Measurements from ENCODE around the gene KLF11.

The KLF11 gene

DNA sequence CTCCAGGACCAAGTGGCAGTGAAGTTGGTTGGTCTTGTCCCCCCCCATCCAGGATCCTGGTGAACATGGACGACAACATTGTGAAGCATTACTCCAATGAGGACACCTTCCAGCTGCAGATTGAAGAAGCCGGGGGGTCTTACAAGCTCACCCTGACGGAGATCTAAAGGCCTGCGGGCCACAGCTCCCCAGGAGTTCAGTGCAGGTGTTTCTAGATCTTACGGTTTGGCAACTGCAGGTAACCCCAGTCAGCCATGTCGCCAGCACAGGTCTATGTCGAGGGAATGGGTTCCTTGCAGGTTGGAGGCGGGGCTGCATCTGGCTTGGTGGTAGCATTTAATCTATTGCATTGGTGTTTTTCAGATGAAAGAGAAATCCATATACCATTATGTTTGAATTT, 42.8 kb upstream of the KLF11 start:
- no peak overlapping the region for H3K27ac ChIP-seq
- TF ChIP-seq, protein P1, sequence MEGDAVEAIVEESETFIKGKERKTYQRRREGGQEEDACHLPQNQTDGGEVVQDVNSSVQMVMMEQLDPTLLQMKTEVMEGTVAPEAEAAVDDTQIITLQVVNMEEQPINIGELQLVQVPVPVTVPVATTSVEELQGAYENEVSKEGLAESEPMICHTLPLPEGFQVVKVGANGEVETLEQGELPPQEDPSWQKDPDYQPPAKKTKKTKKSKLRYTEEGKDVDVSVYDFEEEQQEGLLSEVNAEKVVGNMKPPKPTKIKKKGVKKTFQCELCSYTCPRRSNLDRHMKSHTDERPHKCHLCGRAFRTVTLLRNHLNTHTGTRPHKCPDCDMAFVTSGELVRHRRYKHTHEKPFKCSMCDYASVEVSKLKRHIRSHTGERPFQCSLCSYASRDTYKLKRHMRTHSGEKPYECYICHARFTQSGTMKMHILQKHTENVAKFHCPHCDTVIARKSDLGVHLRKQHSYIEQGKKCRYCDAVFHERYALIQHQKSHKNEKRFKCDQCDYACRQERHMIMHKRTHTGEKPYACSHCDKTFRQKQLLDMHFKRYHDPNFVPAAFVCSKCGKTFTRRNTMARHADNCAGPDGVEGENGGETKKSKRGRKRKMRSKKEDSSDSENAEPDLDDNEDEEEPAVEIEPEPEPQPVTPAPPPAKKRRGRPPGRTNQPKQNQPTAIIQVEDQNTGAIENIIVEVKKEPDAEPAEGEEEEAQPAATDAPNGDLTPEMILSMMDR (IDR thresholded peaks at IDR 0.05) = no peak
- no peak for TF ChIP-seq ZFX (IDR thresholded peaks at IDR 0.05; ENCODE audit: borderline replicate concordance)

DNA sequence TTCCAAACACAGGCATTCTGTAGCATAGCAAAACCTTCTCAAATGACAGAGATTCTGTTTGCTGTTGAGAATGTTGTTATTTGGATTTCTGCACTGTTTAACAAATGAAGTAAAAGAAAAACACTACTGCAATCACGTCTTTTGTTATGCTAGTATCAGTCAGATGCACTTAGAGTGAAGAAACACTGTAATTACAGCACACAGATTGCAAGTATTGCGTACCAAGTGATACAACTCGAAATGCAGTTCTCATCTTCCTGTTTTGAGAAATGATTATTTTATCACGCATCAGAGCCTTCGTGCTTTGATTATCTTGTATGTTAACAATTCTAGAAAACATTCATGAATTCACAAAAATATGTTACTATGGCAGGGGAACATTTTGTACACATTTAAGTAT, 41.8 kb upstream of the KLF11 start:
- TF ChIP-seq, protein P1 (IDR thresholded peaks at IDR 0.05) = no peak
- TF ChIP-seq ZFX (IDR thresholded peaks at IDR 0.05; ENCODE audit: borderline replicate concordance) = no peak

DNA sequence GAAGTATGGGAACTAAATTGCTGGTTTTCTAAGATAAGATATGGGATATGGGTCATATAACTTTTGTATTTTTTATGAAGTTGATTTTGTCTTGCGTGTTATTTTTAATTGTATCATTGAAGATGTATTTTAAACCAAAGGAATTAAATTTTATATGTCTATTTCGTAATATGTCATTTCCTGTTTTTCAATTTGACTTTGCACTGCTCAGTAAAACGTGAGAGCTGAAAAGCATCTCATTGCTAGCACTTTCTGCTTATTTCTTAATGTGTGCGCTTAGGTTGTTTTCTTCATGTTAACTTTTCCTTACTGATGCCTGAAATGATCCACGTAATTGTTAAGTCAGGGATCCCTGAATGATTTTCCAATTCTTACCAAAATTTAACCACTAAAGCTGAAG, 41.2 kb upstream of the KLF11 start:
- no peak overlapping the region for H3K27ac ChIP-seq
- TF ChIP-seq, protein P1 (IDR thresholded peaks at IDR 0.05) = no peak
- TF ChIP-seq ZFX (IDR thresholded peaks at IDR 0.05; ENCODE audit: borderline replicate concordance) = no peak

More for the DNA sequence above, 41.8 kb upstream of the KLF11 start:
- H3K27ac ChIP-seq = no peak overlapping the region

DNA sequence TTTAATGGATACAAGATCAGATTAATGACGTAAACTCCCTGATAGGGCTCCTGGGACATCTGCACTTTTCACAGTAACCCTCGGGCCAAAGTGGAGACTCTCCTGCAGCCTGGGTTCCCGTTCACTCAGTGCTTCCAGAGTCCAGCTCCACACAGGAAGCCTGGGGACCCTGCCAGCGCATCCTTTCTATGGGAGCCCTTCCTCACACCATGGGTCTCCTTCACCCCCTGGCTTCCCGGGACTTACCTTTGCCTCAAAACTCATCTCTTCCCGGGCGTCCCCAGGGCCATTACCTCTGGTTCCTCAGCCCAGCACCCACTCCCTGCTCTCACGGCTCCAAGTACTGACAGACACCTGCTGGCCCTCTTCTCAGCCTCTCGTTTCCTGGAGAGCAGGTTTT, 40.7 kb upstream of the KLF11 start:
- TF ChIP-seq ZFX (IDR thresholded peaks at IDR 0.05; ENCODE audit: borderline replicate concordance) = no peak
- TF ChIP-seq, protein P1 (IDR thresholded peaks at IDR 0.05) = no peak
- no peak overlapping the region for H3K27ac ChIP-seq

DNA sequence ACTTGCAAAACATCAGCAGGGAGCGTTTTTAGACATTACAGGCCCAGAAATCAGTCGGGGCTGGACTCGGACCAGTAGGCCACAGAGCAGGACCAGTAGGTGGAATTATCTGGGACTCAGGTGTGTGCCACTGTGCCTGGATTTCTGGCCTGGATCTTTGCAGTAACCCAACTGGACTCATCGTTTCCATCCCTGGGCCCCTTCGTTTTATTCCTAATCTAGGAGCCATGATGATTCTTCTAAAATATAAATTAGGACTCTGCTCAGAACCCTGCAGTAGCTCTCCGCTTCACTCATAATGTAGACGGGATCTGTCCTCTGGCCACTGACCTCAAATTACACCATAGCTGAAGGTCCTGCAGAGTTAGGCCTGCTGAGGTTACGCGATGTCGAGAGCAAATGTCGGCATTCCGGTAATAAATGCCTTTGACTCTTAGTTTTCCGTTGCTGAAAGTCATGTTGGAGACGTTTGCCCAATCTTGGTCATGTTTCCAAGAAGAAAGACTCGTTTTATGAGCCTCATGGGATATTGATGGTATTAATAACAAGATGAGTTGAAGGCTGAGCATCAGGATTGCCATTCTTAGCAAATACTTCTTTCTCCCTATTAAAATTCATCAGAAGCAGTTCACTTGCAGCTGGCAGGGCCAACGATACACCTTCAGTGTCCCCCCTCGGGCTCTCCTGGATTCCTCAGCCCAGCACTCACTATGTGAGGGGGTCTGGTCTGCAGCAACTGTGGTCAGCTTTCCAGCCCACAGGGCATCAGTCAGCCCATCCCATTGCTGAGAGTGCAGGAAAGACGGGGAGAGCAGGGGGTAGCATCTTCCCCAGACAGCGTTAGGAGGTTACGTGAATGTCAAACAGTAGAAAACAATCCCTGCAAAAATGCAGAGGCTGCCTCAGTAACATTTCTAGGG, 39.9 kb upstream of the KLF11 start:
- no peak overlapping the region for H3K27ac ChIP-seq
- TF ChIP-seq, protein P1 (IDR thresholded peaks at IDR 0.05) = no peak
- no peak for TF ChIP-seq ZFX (IDR thresholded peaks at IDR 0.05; ENCODE audit: borderline replicate concordance)

DNA sequence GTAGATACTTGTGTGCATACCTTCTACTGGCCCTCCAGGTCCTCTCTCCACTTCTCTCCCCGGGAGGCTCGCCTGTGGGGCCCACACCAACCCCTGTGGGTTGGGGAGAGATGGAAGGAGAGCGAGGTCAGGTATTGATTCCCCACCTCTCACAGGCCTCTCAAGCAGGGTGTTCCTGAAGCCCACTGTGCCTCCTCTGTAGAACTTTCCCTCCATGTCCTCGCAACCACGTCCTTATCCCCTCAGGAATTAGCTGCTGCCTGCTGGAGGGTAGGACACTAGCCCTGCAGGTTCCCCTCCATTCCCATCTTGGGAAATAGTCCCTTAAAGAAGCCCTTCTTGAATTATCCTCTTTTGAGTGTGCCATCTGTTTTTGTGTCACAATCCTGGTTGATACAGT, 38.9 kb upstream of the KLF11 start:
- TF ChIP-seq, protein P1 (IDR thresholded peaks at IDR 0.05) = no peak
- no peak for TF ChIP-seq ZFX (IDR thresholded peaks at IDR 0.05; ENCODE audit: borderline replicate concordance)
- H3K27ac ChIP-seq = no peak overlapping the region

DNA sequence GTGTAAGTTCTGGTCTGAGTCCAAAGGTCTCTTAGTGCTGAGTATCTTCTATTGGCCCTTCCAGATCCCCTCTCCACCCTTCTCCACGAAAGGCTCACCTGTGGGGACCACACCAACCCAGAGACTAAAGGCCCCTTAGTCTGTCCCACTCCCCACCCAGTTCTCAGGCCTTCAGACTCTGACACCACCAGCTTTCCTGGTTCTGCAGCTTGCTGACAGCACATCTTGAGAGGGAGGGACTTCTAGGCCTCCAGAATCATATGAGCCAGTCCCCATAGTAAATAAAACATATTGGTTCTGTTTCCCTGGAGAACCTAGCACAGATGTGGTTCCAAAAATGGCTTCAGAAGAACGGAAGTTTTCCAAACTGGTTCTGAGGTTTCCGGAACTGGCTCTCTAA, 38.5 kb upstream of the KLF11 start:
- no peak for TF ChIP-seq ZFX (IDR thresholded peaks at IDR 0.05; ENCODE audit: borderline replicate concordance)
- TF ChIP-seq, protein P1 (IDR thresholded peaks at IDR 0.05) = no peak
- no peak overlapping the region for H3K27ac ChIP-seq
